A172 (cell line): ENCODE measurements around the gene NPIPB6. TPM values are rescaled to one million over a fixed set of nuclear protein-coding genes. Genes with fewer than 3 reads are reported as not detected.

Source experiments
- DNase-seq: peaks from one replicate; pipeline ENCODE4 v3.0.0-alpha.2; 2015; ENCODE audit warnings: low spot score
- total RNA-seq: library from RNA; depleted of rRNA; stranded (reverse); fragments of >200 nt; shearing (Covaris generic); gene quantifications from 2 replicates; pipeline ENCODE4 v1.2.3, GENCODE V29; 2014

Gene NPIPB6
- total RNA-seq, 1 experiment from 2014 or later, result not detected

- DNase-seq, result no peak
These were observed 38.9 kb downstream of the NPIPB6 start for GRCh38 chr16:28324235-28324886.

DNA sequence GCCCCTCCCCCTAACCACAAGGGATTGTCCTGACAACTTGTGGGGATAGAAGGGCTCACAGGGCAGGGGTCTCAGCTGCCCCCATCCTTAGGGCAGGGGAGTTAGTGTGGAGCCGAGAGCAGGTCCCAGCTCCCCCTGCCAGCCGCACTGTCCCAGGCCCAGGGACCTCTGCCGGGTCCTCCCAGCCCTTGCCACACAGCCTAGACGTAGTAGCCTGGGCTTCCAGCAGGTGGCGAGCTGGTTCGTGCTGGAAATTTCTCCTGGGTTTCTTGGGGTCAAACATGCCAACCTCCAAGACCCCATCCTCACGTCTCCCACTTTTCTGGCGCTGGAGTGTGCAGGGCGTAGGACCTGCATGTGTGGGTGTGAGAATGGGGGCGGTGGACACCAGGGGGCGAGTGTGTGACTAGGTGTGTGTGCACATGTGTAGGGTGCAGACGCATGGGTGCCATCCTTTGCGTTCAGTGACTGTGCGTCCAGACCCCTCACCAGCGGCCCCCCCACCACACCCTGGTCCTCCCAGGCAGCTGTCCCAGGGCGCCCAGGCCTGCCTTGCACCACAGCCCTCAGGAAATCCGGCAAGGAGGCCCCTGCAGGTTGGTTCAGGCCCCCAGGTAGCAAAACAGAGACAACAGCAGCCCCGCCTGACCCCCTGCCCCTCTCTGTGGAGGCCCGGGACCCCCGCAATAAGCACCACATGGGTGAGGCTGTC, 41.5 kb downstream of the NPIPB6 start:
- DNase-seq, result no peak

DNA sequence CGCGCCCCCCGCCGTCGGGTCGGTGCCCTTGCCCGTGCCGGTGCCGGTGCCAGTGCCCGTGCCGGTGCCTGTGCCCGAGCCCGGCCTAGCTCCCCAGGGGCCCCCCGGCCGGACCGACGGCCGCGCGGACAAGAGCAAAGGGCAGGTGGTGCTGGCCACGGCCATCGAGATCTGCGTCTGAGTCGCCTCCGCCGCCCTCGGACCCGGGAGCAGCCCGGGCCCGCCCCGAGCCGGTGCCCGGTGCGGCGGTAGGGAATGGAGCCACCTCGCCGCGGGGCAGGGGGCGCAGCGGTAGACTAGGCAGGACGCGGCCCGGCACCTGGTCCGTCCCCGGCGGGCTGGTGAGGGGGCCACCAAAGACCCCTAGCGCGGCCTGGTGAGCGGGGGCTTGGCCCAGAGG, 42.6 kb downstream of the NPIPB6 start:
- DNase-seq, result no peak

DNA sequence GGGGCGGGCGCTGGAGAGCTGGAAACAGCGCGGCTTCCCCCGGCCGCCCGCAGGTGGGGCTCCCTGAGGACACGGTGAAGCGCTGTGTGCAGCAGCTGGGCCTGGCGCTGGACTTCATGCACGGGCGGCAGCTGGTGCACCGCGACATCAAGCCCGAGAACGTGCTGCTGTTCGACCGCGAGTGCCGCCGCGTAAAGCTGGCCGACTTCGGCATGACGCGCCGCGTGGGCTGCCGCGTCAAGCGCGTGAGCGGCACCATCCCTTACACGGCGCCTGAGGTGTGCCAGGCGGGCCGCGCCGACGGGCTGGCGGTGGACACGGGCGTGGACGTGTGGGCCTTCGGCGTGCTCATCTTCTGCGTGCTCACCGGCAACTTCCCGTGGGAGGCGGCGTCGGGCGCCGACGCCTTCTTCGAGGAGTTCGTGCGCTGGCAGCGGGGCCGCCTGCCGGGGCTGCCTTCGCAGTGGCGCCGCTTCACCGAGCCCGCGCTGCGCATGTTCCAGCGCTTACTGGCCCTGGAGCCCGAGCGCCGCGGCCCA, 43.2 kb downstream of the NPIPB6 start:
- no peak for DNase-seq

- no peak for DNase-seq
These were observed 43.8 kb downstream of the NPIPB6 start for GRCh38 chr16:28319476-28320022.

- no peak for DNase-seq
These were observed 45.1 kb downstream of the NPIPB6 start for GRCh38 chr16:28318042-28318744.

DNA sequence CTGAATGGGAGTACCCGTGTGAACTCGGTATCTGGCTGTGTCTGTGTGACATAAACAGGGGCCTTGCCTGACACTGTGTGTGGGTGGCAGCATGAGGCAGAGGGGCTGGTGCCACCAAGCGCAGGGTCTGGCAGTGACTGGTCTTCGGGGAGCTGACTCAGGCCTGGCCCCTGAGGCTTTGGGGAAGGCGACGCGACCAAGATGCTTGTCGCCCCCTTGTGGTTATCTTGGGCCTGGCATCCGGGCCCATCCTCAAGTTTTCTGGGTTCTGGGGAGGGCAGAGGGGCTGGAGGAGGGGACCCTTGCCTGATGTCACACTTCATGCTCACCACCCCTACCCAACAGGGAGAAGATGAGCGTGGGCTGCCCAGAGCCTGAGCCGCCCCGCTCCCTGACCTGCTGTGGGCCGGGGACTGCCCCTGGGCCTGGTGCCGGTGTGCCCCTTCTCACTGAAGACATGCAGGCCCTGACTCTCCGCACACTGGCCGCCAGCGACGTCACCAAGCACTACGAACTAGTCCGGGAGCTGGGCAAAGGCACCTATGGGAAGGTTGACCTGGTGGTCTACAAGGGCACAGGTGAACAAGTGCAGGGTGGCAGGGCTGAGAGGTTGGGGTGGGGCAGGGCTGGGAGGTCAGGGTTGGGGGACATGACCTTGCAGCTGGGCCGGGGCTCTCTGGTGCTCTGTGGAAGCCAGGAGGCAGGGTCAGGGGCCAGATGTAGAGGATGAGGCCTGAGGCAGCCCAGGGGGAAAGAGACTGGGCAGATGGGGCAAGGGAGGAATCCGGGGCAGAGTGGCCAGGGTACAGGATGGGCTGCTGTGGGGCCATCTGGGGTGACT, 46.0 kb downstream of the NPIPB6 start:
- peak; percentile 45 for DNase-seq

DNA sequence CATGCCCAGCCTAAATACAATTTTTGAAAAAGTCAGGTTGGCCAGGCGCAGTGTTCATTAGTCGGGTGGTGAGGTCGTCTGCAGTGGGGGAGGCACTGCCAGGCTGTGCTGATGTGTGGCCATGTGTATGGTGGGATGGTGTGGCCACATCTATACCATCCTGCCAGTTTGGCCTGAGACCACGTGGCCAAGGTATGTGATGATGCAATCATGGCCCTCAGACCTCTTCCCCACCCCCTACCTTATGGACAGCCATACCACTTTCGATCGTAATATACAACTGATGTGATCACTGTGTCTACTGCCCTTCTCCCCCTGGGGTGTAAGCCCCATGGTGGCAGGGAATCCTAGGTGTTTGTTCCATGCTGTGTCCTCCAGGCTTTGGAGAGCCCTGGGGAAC, 47.3 kb downstream of the NPIPB6 start:
- no peak for DNase-seq

DNA sequence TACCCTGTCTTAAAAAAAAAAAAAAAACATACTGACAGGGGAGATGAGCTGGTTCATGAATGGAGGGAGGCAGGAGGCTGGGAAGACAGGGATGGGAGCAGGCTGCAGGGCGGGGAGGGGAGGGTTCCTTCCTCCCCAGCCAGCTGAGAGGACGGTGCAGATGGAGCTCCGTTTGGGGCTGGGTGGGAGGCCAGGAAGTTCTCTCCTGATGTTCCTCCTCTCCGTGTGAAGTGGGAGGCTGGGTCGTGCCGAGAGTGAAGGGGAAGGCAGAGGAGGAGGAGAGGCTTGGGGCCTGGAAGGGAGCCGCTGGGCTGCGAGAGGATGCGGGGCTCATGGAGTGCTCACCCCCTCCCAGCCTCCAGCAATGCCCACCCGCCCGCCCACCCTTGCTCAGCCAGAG, 49.7 kb downstream of the NPIPB6 start:
- no peak for DNase-seq

DNA sequence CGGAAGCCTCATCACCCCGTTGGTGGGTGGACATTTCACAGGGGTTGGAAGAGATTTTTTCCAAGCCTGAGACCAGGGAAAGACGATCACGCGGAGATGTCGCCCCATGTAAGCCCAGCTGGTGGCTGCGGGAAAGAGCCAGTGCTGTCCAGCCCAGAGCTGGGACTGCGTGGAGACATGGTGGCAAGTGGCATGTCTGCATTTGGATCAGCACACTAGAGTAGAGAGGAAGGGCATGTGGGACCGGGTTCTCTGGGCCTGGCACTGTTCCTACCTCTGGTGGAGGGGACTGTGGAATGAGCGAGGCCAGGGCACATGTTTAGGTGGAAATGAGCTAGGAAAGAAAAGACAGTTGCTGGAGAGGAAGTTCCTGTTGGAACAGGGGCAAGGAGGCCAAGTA, 51.0 kb downstream of the NPIPB6 start:
- DNase-seq, result no peak

DNA sequence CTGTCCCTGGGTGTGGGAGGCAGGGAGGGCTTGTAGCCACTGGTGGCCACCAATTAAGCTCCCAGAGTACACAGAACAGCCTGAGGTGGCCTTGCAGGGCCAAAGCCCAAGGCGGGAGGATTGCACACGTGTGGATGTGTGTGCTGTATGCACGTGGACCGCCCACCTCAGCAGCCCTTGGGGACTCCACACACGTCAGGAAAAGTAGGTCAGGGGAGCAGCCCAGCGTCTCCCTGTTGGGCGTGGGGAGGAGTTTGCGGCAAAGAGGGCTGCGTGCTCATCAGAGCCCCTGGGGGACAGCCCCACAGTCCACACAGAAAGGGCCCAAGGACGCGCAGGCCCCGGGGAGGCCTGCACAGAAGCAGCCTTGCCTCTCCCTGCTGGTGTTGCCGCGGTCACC, 51.4 kb downstream of the NPIPB6 start:
- DNase-seq, result no peak

DNA sequence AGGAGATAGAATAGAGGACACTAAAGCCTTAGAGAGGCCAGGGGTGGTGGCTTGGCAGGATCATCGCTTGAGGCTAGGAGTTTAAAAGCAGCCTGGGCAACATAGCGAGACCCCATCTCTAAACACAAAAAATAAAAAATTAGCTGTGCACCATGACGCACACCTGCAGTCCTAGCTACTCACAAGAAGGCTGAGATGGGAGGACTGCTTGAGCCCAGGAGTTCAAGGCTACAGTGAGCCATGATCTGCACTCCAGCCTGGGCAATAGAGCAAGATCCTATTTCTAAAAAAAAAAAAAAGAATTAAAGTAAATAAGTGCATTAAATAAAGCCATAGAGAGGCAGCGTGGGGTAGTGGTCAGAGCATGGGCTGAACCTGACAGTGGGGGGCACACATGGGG, 51.9 kb downstream of the NPIPB6 start:
- DNase-seq, result no peak

DNA sequence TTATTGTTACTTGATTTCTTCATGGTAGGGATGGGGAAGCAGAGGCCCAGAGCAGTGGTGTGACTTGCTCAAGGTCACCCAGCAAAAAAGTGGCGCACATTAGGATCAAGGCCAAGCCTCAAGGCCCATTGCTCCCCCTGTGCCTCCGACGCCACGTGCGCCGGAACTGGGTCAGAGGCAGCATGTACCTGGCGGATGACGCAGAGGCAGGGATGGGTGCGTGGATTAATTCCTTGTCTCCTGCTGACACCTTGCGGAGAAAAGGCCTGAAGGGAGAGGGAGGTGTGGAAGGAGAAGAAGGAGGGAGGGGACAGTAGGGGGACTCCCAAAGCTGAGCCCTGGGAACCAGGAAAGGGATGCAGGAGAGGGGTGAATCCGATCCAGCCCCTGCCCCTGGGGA, 52.5 kb downstream of the NPIPB6 start:
- DNase-seq, result no peak

DNA sequence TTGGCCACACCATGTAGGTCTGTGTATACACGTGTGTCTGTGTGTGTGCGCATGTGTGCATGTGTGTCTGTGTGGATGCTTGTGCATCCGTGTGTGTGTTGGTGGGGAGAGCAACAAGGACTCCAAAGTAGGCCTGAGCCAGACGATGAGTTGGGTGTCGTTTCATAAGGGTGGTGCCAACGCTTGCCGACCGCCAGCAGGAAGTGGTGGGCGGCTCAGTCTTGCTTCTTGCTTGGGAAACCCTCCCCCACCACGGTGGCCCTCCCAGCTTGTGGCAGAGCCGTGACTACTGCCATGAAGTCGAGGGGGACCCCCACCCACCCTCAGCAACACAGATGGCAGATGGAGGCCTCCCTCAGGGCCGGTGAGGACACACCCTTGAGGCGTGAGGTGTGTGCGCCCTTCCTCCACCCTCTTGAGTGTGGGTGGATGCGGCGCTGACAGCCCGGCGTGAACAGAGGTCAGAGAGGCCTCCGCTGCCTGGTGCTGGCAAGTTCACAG, 53.4 kb downstream of the NPIPB6 start:
- DNase-seq, result no peak

- DNase-seq, result no peak
These were observed 54.3 kb downstream of the NPIPB6 start for GRCh38 chr16:28308794-28309584.

- no peak for DNase-seq
These were observed 55.4 kb downstream of the NPIPB6 start for GRCh38 chr16:28307936-28308335.

DNA sequence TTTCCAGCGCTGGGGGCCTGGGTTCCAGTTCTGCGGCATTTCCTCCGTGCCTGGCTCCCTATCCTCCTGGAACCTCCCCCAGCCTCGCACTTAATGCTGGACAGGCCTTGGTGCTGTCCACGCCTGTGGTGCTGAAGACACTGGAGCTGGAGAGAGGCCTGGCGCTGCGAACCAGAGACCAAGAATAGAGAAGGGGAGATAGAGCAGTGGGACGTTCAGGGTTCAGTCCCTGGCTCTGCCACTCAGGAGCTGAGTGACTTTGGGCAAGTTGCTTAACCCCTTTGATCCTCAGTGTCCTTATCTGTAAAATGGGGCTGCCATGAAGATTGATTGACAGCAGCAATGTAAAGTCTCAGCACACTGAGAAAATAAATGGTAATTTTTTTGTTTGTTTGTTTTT, 59.1 kb downstream of the NPIPB6 start:
- DNase-seq, result no peak

- no peak for DNase-seq
These were observed 60.2 kb downstream of the NPIPB6 start for GRCh38 chr16:28303132-28303531.

- no peak for DNase-seq
These were observed 61.7 kb downstream of the NPIPB6 start for GRCh38 chr16:28301620-28302019.

GRCh38 chr16:28301154-28301553, 62.2 kb downstream of the NPIPB6 start:
- DNase-seq, result no peak

- no peak for DNase-seq
These were observed 63.0 kb downstream of the NPIPB6 start for GRCh38 chr16:28300327-28300726.
